Upper lobe of right lung (tissue), 1 donor: ENCODE measurements around the gene F3. TPM values are rescaled to one million over a fixed set of nuclear protein-coding genes. Genes with fewer than 3 reads are reported as not detected.

Experiments
- ATAC-seq: fragments of 200-7000 bp; cut with Tn5 transposase; one replicate; pipeline ENCODE4 v1.9.1; 2020; ENCODE audit warnings: mild to moderate bottlenecking, moderate library complexity
- DNase-seq: peaks from one replicate; pipeline ENCODE4 v3.0.0-alpha.2; 2020
- H3K27ac ChIP-seq: fragments of 200-600 bp; one replicate; pipeline ENCODE4 v1.8.0; 2022
- H3K27me3 ChIP-seq: fragments of 200-600 bp; one replicate; pipeline ENCODE4 v1.8.0; 2022; ENCODE audit warnings: mild to moderate bottlenecking
- H3K36me3 ChIP-seq: fragments of 200-600 bp; one replicate; pipeline ENCODE4 v1.8.0; 2022
- H3K4me1 ChIP-seq: fragments of 200-600 bp; one replicate; pipeline ENCODE4 v1.8.0; 2022
- H3K4me3 ChIP-seq: fragments of 200-600 bp; one replicate; pipeline ENCODE4 v1.8.0; 2022; ENCODE audit warnings: mild to moderate bottlenecking
- H3K9me3 ChIP-seq: fragments of 200-600 bp; one replicate; pipeline ENCODE4 v1.8.0; 2022
- CTCF ChIP-seq: fragments of 200-600 bp; IDR thresholded peaks from one replicate; pipeline ENCODE4 v1.8.0; 2022; ENCODE audit warnings: antibody characterized with exemption
- intact Hi-C: fragments of 100-400 bp; cut with DNase I; formaldehyde crosslinking; loops from one replicate; pipeline ENCODE4 v1.11.0; 2022
- total RNA-seq: library from RNA; stranded (reverse); fragmentation: NEBNext Ultra II Directional; extraction: Animal tissue kit (Norgen Biotek cat#: 25700); gene quantifications from one replicate; pipeline ENCODE4 v1.2.1, GENCODE V29; 2021
- donor health status: DM: no; HTN: yes; CAD: no; lungs with severe emphysema.

Gene F3
- total RNA-seq, 1 donor from 2014 or later = 113 TPM

DNA sequence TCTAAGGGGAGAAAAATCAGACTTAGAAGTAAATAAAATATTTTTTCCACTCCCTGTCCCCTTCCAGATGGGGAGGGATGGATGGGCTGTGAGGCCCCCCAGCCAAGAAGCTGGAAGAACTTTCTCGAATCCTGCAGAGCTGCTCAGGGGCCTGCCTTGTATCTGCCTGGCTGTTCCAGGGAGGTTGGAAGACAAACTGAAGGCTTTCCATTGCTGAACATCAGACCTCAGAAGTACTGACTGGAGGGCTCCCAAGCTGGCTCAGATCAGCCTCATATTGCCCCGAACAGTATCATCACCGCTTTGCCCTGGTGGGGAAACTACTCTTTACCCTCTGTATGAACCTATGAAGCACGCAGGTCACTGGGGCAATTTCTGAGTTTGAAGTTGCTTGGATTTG, 12.4 kb upstream of the F3 start:
- Histone ChIP-seq H3K4me3 (no peak overlapping the region), H3K36me3 (no peaks in the 10 kb centered on the region), H3K27ac (no peak overlapping the region), H3K9me3 (no peaks in the 10 kb centered on the region), H3K27me3 (no peaks in the 10 kb centered on the region), H3K4me1 (peaks cover 11% of the 10 kb centered on the region)
- DNase-seq (no peak), ATAC-seq (no peak)
- no peak for TF ChIP-seq CTCF
- intact Hi-C loops = no loop called here

- H3K27ac ChIP-seq = no peak overlapping the region
- peaks cover 11% of the 10 kb centered on the region for H3K4me1 ChIP-seq
- no peak overlapping the region for H3K4me3 ChIP-seq
- ATAC-seq = no peak
- no peaks in the 10 kb centered on the region for H3K9me3 ChIP-seq
- no peak for DNase-seq
- intact Hi-C loops = no loop called here
- no peaks in the 10 kb centered on the region for H3K36me3 ChIP-seq
- no peaks in the 10 kb centered on the region for H3K27me3 ChIP-seq
- no peak for TF ChIP-seq CTCF
These were observed 11.8 kb upstream of the F3 start for GRCh38 chr1:94553323-94553730.

DNA sequence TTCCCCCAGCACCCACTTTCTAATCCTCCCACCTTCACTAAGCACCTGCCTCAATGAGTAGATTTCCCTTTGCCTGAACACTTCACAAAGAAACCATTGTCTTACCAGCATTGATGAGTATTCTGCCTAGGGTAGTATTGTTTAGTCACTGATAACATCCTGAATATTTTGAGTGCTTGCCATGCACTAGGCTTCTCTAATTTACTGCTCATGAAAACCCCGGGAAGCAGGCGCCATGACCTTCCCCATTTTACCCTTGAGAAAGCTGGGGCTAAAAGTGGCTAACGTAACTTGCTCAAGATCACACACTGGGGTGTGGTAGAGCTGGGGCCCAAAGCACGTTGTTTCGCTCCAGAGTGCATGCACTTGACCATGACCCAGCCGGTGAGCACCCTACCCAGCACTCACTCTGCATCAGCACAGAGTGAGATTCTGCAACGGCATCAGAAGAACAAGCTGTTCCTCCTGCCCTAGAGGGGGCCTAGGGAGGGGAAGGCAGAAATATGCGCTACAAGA, 10.6 kb upstream of the F3 start:
- Histone ChIP-seq H3K4me3 (no peak overlapping the region), H3K27me3 (no peaks in the 10 kb centered on the region), H3K27ac (peak overlapping the region; percentile 42), H3K36me3 (no peaks in the 10 kb centered on the region), H3K4me1 (peaks cover 11% of the 10 kb centered on the region), H3K9me3 (no peaks in the 10 kb centered on the region)
- peak; percentile 96 for ATAC-seq
- DNase-seq = peak; percentile 82
- TF ChIP-seq CTCF = no peak
- intact Hi-C loops = no loop called here

- no peak for TF ChIP-seq CTCF
- Histone ChIP-seq H3K4me3 (no peak overlapping the region), H3K27ac (peak overlapping the region; percentile 42), H3K27me3 (no peaks in the 10 kb centered on the region), H3K4me1 (peaks cover 11% of the 10 kb centered on the region), H3K9me3 (no peaks in the 10 kb centered on the region), H3K36me3 (no peaks in the 10 kb centered on the region)
- no peak for DNase-seq
- intact Hi-C loops = no loop called here
- ATAC-seq = no peak
These were observed 9.9 kb upstream of the F3 start for GRCh38 chr1:94551449-94551848.

GRCh38 chr1:94550800-94551241, 9.3 kb upstream of the F3 start:
- Histone ChIP-seq H3K4me1 (peaks cover 11% of the 10 kb centered on the region), H3K27me3 (no peaks in the 10 kb centered on the region), H3K9me3 (no peaks in the 10 kb centered on the region), H3K4me3 (no peak overlapping the region), H3K36me3 (no peaks in the 10 kb centered on the region), H3K27ac (peak overlapping the region; percentile 42)
- DNase-seq (no peak), ATAC-seq (peak; percentile 35)
- intact Hi-C loops = no loop called here
- no peak for TF ChIP-seq CTCF

DNA sequence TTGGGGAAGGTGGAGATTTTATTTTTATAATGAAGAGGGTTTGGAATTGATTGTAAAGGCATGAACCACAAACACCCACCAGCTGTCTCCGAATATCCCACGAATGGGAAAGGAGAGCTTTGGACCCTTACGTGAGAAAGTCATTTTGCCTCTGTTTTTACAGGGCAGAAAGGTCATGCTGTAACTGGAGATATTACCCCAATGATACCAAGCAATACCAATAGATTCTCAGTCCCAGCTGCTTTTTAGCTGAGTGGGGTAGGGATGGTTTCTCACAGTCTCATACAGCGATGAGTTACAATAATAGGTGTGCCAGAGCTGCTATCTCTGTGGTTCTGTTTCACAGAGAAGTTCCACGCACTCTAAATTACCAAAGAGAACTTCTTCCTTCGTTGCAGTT, 8.8 kb upstream of the F3 start:
- DNase-seq = no peak
- Histone ChIP-seq H3K4me1 (peaks cover 14% of the 10 kb centered on the region), H3K27me3 (no peaks in the 10 kb centered on the region), H3K4me3 (no peak overlapping the region), H3K27ac (no peak overlapping the region), H3K36me3 (no peaks in the 10 kb centered on the region), H3K9me3 (no peaks in the 10 kb centered on the region)
- TF ChIP-seq CTCF = no peak
- intact Hi-C loops = no loop called here
- ATAC-seq = no peak
